PC-9 (cell line): ENCODE results near the gene GRAMD2A.

Experiments
- EZH2 ChIP-seq: fragments of 200-600 bp; sonication (generic); IDR thresholded peaks from 2 replicates; pipeline ENCODE4 v1.8.0; 2017; ENCODE audit warnings: antibody characterized with exemption, low read depth
- TF ChIP-seq, protein P1 (sequence below): fragments of 200-600 bp; sonication (generic); conservative IDR thresholded peaks from 2 replicates; pipeline ENCODE4 v1.6.1; 2017; ENCODE audit warnings: mixed run types, antibody characterized with exemption, mild to moderate bottlenecking, moderate library complexity

DNA sequence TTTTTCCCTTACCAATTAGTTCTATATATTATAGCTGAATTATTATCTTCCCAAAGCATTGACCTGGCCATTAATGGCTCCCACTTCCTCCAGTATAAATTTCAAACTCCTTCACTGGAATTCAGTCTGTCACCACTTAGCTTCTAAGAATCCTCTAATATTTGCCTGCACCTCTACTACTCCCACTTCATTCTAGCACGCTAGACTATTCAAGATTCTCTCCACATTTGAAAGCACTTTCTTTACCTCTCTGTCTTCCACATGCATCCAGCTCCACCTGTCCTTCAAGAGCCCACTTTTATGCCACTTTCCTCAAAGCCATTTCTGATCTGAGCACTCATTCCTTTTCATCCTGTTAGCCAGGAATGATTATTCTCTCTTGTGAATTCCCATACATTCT lies 64.4 kb downstream of the GRAMD2A start:
- no peak for TF ChIP-seq EZH2
- TF ChIP-seq, protein P1, sequence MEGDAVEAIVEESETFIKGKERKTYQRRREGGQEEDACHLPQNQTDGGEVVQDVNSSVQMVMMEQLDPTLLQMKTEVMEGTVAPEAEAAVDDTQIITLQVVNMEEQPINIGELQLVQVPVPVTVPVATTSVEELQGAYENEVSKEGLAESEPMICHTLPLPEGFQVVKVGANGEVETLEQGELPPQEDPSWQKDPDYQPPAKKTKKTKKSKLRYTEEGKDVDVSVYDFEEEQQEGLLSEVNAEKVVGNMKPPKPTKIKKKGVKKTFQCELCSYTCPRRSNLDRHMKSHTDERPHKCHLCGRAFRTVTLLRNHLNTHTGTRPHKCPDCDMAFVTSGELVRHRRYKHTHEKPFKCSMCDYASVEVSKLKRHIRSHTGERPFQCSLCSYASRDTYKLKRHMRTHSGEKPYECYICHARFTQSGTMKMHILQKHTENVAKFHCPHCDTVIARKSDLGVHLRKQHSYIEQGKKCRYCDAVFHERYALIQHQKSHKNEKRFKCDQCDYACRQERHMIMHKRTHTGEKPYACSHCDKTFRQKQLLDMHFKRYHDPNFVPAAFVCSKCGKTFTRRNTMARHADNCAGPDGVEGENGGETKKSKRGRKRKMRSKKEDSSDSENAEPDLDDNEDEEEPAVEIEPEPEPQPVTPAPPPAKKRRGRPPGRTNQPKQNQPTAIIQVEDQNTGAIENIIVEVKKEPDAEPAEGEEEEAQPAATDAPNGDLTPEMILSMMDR = no peak
